ENCODE measurements around the gene DPP10. TPM values are rescaled to one million over a fixed set of nuclear protein-coding genes. Genes with fewer than 3 reads are reported as not detected.

Gene DPP10
- total and polyA plus RNA-seq, 4 donors: 0.04 to 4.1 (median 0.48) TPM

- TF ChIP-seq EGR1 (IDR thresholded peaks at IDR 0.05; ENCODE audit: low read depth in 2 of 2) (no peak), SP1 (IDR thresholded peaks at IDR 0.05) (no peak), FOXA1 (IDR thresholded peaks at IDR 0.05) (no peak), HNF4G (IDR thresholded peaks at IDR 0.05) (no peak), RXRA (IDR thresholded peaks at IDR 0.05) (no peak), ATF3 (IDR thresholded peaks at IDR 0.05) (no peak), NR2F2 (IDR thresholded peaks at IDR 0.05) (no peak), HNF4A (conservative IDR thresholded peaks at IDR 0.05) (no peak), REST (IDR thresholded peaks at IDR 0.05) (no peak), YY1 (IDR thresholded peaks at IDR 0.05) (no peak), ZBTB33 (IDR thresholded peaks at IDR 0.05) (no peak), GABPA (IDR thresholded peaks at IDR 0.05 in 1 of 2, conservative IDR thresholded peaks at IDR 0.05 in 1 of 2) (no peak), TAF1 (conservative IDR thresholded peaks at IDR 0.05) (no peak), FOXA2 (IDR thresholded peaks at IDR 0.05) (no peak), JUND (IDR thresholded peaks at IDR 0.05) (no peak)
- H3K4me3 ChIP-seq (ENCODE audit: low read depth in 1 of 3, low read length in 3 of 3): no peak overlapping the region
- no peaks in the 10 kb centered on the region for H3K9me3 ChIP-seq (ENCODE audit: control insufficient read depth in 4 of 4, low read length in 3 of 4)
- no peak overlapping the region for H3K9ac ChIP-seq (ENCODE audit: low read depth in 1 of 2, low read length in 2 of 2)
- no peaks in the 10 kb centered on the region for H3K4me1 ChIP-seq (ENCODE audit: control insufficient read depth in 4 of 4, insufficient read depth in 4 of 4, low read length in 3 of 4)
- no peak overlapping the region for H3K27ac ChIP-seq (ENCODE audit: low read depth in 1 of 2, low read length in 2 of 2)
- no peaks in the 10 kb centered on the region for H3K27me3 ChIP-seq (ENCODE audit: control insufficient read depth in 4 of 4, insufficient read depth in 4 of 4, low read length in 3 of 4)
- no peaks in the 10 kb centered on the region for H3K36me3 ChIP-seq (ENCODE audit: control insufficient read depth in 4 of 4, insufficient read depth in 3 of 4, low read depth in 1 of 4, low read length in 3 of 4)
- WGBS: 56% methylated on average over 3 of the region's 3 CpGs
- no peak for DNase-seq (ENCODE audit: low spot score)
Measured at GRCh38 chr2:115208493-115209164, 766.2 kb downstream of the DPP10 start.

- TF ChIP-seq ZBTB33 (IDR thresholded peaks at IDR 0.05) (no peak), SP1 (IDR thresholded peaks at IDR 0.05) (no peak), ATF3 (IDR thresholded peaks at IDR 0.05) (no peak), EGR1 (IDR thresholded peaks at IDR 0.05; ENCODE audit: low read depth in 2 of 2) (no peak), FOXA2 (IDR thresholded peaks at IDR 0.05) (no peak), HNF4A (conservative IDR thresholded peaks at IDR 0.05) (no peak)
- no peak overlapping the region for H3K4me3 ChIP-seq (ENCODE audit: low read depth in 1 of 3, low read length in 3 of 3)
- no peak overlapping the region for H3K9ac ChIP-seq (ENCODE audit: low read depth in 1 of 2, low read length in 2 of 2)
- no peak for DNase-seq (ENCODE audit: low spot score)
- no peak overlapping the region for H3K27ac ChIP-seq (ENCODE audit: low read depth in 1 of 2, low read length in 2 of 2)
- H3K36me3 ChIP-seq (ENCODE audit: control insufficient read depth in 4 of 4, insufficient read depth in 3 of 4, low read depth in 1 of 4, low read length in 3 of 4): no peaks in the 10 kb centered on the region
- no peaks in the 10 kb centered on the region for H3K4me1 ChIP-seq (ENCODE audit: control insufficient read depth in 4 of 4, insufficient read depth in 4 of 4, low read length in 3 of 4)
- no peaks in the 10 kb centered on the region for H3K27me3 ChIP-seq (ENCODE audit: control insufficient read depth in 4 of 4, insufficient read depth in 4 of 4, low read length in 3 of 4)
- H3K9me3 ChIP-seq (ENCODE audit: control insufficient read depth in 4 of 4, low read length in 3 of 4): no peaks in the 10 kb centered on the region
- 84% methylated on average over 2 of the region's 2 CpGs for WGBS
Measured at GRCh38 chr2:115214050-115214449, 771.6 kb downstream of the DPP10 start.

Measured in liver (tissue), 9 donors.